DMS 273 (cell line): ENCODE measurements around the gene LRRC23.

Experiments
- DNase-seq: peaks from one replicate; lab custom pipeline; 2025; ENCODE audit not compliant: unreplicated experiment; lab: John Stamatoyannopoulos, UW

LRRC23 gene

DNA sequence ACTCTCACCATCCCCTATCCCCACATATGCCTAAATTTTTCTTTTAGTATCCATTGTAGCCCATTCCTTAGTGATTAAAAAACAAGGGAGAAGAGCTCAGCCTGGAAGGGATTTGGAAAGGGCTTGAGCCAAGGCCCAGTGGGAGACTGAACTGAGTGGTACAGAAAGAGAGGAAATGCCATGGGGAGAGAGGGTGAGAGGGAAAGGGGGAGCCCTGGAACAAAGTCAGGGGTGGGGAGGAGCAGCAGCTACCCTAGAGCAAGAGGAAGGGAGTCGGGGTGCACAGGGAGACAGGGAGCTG lies 20.6 kb downstream of the LRRC23 start:
- DNase-seq: peak; percentile 52

DNA sequence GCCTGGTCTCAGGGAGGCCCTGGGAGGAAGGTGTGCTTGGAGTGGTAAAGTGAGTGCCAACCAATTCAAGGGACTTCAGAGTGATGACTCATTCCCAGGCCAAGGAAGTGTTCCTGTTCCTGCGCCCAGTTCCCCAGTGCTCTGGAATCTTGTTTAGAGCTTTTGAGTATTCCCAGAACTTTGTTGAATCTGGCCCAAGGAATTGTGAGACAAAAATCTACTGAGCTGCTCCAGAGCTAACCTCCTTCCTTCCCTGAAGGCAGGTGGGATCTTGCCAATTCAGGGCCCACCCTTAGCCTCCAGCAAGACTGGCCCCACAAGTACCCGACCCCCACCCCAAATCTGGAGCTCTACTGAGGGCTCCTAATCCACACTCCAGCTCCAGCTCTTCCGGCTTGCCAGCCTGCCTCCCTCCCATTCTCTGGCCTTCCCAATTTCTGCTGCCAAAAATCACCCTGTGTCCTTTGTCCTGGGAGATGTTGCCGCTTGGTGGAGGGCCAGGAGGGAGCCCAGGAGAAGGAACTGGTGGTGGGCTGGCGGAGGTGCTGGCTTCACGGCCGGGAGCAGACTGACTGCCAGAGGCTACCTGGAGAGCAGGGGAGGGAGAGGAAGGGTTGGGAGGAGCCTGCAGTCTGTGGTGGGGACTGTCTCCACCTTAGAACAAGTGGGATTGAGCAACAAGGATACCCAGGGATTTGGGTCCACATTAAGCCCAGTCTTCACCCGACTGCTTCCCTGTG lies 21.1 kb downstream of the LRRC23 start:
- DNase-seq: peak; percentile 75

DNA sequence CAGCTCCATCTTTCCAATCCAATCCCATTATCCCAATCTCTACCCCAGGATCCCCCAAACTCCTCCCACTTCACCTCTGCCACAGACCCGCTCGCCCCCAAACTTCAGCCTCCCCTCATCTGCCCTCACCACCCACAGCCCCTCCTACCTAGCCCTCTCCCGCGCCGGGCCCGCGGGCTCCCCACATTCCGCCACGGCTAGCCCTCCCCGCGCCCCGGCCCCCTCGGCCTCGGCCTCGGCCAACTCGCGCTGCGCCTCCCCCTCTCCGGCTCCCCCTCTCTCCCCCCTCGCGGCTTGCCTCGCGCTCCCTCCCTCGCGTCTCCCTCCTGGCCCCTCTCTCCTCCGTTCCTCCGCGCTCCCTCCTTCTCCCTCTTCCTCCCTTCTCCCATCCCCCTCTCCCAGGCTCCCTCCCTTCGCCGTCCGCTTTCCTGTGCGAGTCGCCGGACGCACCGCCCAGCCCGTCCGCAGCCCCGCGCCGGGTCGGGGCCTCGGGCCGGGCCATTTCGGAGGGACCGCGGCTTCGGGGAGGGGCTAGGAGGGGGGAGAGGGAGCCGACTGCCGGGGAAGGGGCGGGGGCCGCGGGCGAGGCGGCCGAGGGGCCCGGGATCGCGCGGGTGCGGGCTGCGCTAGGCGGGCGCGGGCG lies 22.9 kb downstream of the LRRC23 start, which contains the start of gene ATN1:
ATN1 (plus strand) TSS at position 581 of the 643 bp plus-strand sequence. CDS start 6,043 bp downstream, outside the sequence.
- DNase-seq: peak; percentile 70

DNA sequence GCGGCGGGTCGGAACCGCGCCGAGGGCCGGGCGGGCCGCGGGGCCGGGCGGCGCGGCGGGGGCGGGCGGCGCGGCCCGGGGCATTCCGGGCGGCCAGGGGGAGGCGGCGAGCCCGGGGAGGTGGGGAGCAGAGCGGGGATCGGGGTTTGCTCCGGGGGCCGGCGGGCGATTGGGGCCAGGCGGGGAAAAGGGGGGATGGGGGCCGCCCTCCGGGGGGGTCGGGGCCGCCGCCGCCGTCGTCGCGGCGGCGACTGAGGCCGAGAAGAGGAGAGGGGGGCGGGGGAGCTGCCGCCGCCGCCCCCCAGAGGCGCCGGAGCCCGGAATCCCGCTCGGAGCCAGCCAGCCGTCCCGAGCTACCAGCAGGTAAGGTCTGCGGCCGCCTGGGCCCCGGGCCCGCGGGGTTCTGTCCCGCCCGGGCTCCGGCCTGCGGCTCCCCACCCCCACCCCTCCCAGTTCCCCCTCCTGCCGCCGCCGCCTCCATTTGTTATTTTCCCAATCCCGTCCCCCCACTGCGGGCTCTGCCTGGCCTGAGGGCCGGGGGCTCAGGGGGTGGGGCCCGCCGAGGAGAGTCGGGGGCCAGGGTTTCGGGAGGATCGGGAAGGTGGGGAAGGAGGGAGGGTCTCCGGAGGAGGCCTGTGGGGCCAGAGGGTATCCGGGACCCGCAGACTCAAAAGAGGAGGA lies 23.5 kb downstream of the LRRC23 start:
- DNase-seq: peak; percentile 31

DNA sequence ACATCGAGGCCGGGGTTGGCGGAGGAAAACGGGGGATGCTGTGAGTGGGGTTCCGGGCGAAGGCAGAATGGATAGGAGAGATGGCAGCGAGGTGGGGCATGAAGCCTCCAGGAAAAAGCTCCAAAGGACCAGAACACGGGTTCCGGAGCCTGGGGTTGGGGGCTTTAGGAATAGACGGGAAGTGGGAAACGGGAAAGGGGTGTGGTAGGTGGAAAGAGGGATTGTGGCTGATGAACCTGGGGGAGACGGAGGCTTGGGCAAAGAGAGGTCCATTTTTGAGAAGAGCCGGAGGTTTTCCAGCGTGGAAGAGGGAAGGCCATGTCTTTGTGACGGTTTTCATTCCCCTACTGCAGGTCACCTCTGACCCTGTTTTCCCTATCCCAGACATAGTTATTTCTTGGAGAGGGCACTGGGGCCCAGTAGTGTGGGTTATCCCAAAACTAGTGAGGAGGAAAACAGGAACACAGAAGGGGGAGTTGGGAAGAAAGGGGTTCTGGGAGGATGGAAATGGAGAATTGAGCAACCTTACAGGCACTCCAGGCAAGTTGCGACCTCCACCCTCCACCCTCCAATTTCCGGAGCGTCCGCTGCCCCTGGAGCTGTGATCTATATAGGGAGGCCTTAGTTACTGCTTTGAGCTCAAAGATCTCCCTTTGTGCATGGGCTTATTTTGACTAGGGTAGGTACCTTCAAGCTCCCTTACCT lies 24.2 kb downstream of the LRRC23 start:
- DNase-seq: no peak

DNA sequence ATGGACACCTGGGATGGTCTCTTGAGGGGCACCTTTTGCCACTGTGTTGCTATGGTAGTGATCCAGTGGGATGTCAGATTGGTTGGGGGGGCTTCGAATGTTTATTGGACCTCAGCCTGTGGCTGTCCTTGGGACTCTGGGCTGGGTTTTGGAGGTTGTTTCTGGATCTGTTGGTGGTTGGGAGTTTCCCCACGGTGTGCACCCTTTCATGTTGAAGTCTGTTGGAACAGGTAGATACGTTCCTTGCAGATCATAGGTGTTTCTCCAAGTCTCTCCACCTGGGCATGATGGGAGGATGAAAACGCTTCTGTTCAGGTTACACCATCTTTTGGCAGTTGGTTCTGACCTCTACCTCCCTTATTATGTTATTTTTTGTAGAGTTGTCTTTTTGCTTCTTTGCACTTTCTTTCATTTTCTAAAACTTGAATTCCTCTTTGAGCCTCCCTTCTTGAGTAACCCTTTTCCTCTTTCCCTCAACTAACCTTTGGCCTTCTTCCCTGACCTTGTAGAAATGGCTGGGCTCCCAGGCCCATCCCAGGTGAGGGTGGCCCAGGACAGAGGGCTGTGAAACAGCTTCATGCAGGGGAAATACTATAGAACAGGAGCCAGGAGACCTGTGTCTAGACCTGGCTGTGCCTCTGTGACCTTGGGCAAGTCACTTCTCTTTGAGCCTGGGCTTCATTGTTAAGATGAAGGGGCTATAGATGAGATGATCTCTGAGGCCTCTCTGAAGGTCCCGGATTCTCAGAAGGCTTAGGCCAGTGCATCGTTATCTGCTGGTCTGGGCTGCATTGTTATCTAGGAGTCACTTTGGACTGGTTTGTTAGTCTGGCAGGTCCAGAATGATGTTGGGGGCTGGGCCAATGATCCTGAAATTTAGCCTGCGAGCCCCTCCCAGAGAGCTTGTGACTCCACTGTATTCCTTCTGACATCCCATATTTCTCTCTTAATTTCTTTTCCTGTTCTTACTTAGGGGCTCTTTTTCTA lies 25.1 kb downstream of the LRRC23 start:
- DNase-seq: no peak

DNA sequence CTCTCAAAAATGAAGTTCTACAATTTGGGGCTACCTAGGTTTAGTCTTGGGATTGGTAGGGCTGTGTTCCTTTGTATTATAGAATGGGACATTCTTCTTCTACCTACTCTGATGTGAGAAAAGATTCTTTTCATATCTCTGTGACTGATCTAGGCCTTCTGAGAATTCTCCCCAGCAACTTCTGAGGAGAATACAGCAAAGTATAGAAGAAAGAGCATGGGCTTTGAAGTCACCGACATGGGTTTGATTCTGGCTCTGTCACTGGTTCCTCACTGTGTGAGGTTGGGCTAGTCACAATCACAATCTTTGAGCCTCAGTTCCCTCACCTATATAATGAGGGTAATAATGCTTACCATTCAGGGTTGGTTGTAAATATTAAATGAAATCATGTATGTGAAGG lies 28.1 kb downstream of the LRRC23 start:
- no peak for DNase-seq

DNA sequence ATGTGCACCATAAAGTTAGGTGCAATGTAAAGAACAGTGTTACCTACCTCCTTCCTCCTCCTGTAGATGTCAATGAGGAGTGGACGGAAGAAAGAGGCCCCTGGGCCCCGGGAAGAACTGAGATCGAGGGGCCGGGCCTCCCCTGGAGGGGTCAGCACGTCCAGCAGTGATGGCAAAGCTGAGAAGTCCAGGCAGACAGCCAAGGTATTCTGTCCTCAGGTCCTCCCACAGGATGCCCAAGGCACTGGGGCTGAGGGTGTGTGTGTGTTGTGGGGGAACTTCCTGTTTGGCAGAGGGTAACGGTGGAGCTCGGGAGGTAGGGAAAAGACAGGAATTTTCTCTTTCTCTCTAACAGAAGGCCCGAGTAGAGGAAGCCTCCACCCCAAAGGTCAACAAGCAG lies 29.5 kb downstream of the LRRC23 start:
- no peak for DNase-seq

DNA sequence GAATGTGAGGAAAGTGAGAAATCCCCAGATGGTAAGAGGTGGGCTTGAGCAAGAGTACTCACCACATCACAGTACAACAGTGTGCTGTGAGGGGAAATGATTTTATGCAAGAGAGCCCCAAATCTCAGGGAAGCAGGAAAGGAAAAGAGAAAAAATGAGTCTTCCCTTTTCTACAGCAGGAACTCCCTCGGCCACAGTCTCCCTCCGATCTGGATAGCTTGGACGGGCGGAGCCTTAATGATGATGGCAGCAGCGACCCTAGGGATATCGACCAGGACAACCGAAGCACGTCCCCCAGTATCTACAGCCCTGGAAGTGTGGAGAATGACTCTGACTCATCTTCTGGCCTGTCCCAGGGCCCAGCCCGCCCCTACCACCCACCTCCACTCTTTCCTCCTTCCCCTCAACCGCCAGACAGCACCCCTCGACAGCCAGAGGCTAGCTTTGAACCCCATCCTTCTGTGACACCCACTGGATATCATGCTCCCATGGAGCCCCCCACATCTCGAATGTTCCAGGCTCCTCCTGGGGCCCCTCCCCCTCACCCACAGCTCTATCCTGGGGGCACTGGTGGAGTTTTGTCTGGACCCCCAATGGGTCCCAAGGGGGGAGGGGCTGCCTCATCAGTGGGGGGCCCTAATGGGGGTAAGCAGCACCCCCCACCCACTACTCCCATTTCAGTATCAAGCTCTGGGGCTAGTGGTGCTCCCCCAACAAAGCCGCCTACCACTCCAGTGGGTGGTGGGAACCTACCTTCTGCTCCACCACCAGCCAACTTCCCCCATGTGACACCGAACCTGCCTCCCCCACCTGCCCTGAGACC lies 31.0 kb downstream of the LRRC23 start:
- no peak for DNase-seq

DNA sequence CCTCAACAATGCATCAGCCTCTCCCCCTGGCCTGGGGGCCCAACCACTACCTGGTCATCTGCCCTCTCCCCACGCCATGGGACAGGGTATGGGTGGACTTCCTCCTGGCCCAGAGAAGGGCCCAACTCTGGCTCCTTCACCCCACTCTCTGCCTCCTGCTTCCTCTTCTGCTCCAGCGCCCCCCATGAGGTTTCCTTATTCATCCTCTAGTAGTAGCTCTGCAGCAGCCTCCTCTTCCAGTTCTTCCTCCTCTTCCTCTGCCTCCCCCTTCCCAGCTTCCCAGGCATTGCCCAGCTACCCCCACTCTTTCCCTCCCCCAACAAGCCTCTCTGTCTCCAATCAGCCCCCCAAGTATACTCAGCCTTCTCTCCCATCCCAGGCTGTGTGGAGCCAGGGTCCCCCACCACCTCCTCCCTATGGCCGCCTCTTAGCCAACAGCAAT lies 31.6 kb downstream of the LRRC23 start:
- DNase-seq: no peak

DNA sequence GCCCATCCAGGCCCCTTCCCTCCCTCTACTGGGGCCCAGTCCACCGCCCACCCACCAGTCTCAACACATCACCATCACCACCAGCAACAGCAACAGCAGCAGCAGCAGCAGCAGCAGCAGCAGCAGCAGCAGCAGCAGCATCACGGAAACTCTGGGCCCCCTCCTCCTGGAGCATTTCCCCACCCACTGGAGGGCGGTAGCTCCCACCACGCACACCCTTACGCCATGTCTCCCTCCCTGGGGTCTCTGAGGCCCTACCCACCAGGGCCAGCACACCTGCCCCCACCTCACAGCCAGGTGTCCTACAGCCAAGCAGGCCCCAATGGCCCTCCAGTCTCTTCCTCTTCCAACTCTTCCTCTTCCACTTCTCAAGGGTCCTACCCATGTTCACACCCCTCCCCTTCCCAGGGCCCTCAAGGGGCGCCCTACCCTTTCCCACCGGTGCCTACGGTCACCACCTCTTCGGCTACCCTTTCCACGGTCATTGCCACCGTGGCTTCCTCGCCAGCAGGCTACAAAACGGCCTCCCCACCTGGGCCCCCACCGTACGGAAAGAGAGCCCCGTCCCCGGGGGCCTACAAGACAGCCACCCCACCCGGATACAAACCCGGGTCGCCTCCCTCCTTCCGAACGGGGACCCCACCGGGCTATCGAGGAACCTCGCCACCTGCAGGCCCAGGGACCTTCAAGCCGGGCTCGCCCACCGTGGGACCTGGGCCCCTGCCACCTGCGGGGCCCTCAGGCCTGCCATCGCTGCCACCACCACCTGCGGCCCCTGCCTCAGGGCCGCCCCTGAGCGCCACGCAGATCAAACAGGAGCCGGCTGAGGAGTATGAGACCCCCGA lies 32.2 kb downstream of the LRRC23 start:
- no peak for DNase-seq

DNA sequence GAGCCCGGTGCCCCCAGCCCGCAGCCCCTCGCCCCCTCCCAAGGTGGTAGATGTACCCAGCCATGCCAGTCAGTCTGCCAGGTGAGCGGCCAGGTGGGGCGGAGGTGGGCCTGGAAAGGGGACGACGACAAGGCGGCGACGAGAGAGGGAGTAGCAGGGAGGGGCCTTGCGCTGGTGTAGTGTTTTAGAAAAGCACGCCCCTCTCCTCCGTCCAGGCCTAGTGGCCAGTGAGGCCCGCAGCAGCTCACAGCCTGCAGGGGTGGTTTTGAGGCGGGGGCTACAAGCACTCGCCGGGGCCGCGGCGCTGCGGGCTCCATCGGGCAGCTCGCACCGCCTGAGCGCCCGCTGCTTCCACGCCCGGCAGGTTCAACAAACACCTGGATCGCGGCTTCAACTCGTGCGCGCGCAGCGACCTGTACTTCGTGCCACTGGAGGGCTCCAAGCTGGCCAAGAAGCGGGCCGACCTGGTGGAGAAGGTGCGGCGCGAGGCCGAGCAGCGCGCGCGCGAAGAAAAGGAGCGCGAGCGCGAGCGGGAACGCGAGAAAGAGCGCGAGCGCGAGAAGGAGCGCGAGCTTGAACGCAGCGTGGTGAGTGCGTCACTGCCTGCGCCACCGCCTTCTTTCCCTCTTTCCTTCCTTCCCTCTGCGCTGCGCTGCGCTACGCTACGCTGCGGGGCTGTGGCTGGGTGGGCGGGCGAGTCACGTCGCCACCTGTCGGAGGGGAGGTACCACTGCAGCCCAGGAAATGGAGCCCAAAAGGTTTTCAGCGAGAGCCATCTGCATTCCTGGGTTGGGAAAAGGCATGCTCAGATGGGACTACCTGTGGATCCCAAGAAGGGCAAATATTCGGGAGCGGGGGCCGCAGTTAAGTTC lies 33.1 kb downstream of the LRRC23 start:
- DNase-seq: peak; percentile 97

DNA sequence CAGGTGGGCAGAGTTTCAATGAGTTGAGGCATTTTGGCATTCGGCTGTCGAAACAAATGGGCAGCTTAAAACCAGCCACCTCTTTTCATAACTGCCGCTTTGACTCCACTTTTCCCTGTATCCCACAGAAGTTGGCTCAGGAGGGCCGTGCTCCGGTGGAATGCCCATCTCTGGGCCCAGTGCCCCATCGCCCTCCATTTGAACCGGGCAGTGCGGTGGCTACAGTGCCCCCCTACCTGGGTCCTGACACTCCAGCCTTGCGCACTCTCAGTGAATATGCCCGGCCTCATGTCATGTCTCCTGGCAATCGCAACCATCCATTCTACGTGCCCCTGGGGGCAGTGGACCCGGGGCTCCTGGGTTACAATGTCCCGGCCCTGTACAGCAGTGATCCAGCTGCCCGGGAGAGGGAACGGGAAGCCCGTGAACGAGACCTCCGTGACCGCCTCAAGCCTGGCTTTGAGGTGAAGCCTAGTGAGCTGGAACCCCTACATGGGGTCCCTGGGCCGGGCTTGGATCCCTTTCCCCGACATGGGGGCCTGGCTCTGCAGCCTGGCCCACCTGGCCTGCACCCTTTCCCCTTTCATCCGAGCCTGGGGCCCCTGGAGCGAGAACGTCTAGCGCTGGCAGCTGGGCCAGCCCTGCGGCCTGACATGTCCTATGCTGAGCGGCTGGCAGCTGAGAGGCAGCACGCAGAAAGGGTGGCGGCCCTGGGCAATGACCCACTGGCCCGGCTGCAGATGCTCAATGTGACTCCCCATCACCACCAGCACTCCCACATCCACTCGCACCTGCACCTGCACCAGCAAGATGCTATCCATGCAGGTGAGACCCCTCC lies 34.0 kb downstream of the LRRC23 start:
- no peak for DNase-seq

DNA sequence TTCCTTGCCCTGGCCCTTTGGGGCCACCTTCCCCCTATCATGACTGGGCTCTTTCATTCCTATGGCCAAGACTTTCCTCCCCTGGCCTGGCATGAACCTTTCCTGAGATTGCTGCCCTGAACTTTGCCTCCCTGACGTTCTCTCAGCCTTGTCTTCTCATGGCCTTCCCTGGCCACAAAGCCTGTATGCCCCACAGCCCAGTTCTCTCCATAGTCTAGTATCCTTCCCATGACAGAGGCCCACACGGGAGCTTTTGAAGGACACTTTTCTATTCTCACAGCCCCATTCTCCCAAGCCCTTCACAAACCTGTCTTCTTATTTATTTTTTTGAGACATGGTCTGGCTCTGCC lies 34.5 kb downstream of the LRRC23 start:
- DNase-seq: no peak

DNA sequence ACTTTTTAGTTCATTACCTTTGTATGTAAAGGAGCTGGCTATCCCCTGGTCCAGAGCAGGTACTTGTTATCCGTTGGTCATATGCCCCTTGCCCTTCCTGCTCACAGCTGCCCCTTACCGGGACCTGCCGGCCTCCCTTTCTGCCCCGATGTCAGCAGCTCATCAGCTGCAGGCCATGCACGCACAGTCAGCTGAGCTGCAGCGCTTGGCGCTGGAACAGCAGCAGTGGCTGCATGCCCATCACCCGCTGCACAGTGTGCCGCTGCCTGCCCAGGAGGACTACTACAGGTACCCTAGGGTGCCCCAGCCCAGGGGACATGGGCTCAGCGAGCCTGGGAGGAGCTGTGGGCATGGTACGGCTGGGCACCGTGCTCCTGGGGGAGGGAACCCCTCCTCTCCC lies 36.6 kb downstream of the LRRC23 start:
- no peak for DNase-seq

DNA sequence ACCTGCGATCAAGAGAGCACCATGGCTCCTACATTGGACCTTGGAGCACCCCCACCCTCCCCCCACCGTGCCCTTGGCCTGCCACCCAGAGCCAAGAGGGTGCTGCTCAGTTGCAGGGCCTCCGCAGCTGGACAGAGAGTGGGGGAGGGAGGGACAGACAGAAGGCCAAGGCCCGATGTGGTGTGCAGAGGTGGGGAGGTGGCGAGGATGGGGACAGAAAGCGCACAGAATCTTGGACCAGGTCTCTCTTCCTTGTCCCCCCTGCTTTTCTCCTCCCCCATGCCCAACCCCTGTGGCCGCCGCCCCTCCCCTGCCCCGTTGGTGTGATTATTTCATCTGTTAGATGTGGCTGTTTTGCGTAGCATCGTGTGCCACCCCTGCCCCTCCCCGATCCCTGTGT lies 37.2 kb downstream of the LRRC23 start:
- DNase-seq: no peak

DNA sequence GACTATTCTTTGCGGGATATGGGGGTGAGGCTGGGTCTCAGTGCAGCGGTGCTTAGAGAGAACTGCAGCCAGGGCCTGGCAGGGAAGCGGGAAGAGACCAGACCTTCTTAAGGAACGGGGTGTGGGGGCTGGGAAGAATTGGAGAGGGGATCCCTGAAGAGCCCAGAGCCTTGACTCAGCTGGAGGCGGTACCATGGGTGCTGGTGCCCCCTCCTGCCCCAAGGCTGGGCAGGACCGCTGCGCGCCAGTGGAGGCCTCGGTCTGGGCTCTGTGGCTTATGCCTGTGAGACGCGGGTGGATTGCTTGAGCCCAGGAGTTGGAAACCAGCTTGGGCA lies 37.7 kb downstream of the LRRC23 start:
- DNase-seq: no peak
